H9 (cell line): ENCODE results near the gene GPR137B. TPM values are rescaled to one million over a fixed set of nuclear protein-coding genes. Genes with fewer than 3 reads are reported as not detected.

Experiments
- DNase-seq: peaks from one replicate; pipeline ENCODE4 v3.0.0-alpha.2; 2017
- H2AFZ ChIP-seq: one replicate; pipeline ENCODE4 v1.6.1; 2013; ENCODE audit warnings: mild to moderate bottlenecking, low read length, control low read depth, moderate library complexity
- H2AK5ac ChIP-seq: 2 replicates; pipeline ENCODE4 v1.6.1; 2013; ENCODE audit warnings: low read length, control low read depth, mixed read lengths; ENCODE audit not compliant: insufficient read length
- H2BK120ac ChIP-seq: one replicate; pipeline ENCODE4 v1.6.1; 2013; ENCODE audit warnings: low read depth, mild to moderate bottlenecking, low read length, control low read depth, inconsistent platforms; ENCODE audit not compliant: poor library complexity, severe bottlenecking
- H2BK12ac ChIP-seq: 2 replicates; pipeline ENCODE4 v1.6.1; 2013; ENCODE audit warnings: low read length, control low read depth, mixed read lengths, low read depth; ENCODE audit not compliant: insufficient read length
- H2BK15ac ChIP-seq: 2 replicates; pipeline ENCODE4 v1.6.1; 2013; ENCODE audit warnings: low read depth, low read length, control low read depth
- H2BK20ac ChIP-seq: one replicate; pipeline ENCODE4 v1.6.1; 2013; ENCODE audit warnings: low read depth, mild to moderate bottlenecking, low read length, control low read depth, inconsistent platforms; ENCODE audit not compliant: poor library complexity, severe bottlenecking
- H2BK5ac ChIP-seq: 2 replicates; pipeline ENCODE4 v1.6.1; 2013; ENCODE audit warnings: low read length, control low read depth, mixed read lengths; ENCODE audit not compliant: insufficient read length
- H3K14ac ChIP-seq: 2 replicates; pipeline ENCODE4 v1.6.1; 2013; ENCODE audit warnings: low read length, control low read depth; ENCODE audit not compliant: insufficient read depth
- H3K18ac ChIP-seq: 2 replicates; pipeline ENCODE4 v1.6.1; 2013; ENCODE audit warnings: low read depth, mild to moderate bottlenecking, mixed read lengths, low read length, control low read depth; ENCODE audit not compliant: insufficient read length
- H3K23ac ChIP-seq: 2 replicates; pipeline ENCODE4 v1.6.1; 2013; ENCODE audit warnings: low read length, control low read depth, mixed read lengths, low read depth; ENCODE audit not compliant: insufficient read length
- H3K23me2 ChIP-seq: 2 replicates; pipeline ENCODE4 v1.6.1; 2013; ENCODE audit warnings: low read depth, mild to moderate bottlenecking, mixed read lengths, low read length, control low read depth; ENCODE audit not compliant: insufficient read length, poor library complexity, severe bottlenecking
- H3K27ac ChIP-seq: 2 replicates; pipeline ENCODE4 v1.5.1; 2013; ENCODE audit warnings: low read length, control low read depth, mixed read lengths, low read depth; ENCODE audit not compliant: insufficient read length
- H3K27me3 ChIP-seq: 2 replicates; pipeline ENCODE4 v1.6.1; 2013; ENCODE audit warnings: low read length, control low read depth, inconsistent platforms; ENCODE audit not compliant: insufficient read depth
- H3K4ac ChIP-seq: 2 replicates; pipeline ENCODE4 v1.6.1; 2013; ENCODE audit warnings: low read depth, mild to moderate bottlenecking, control low read depth, inconsistent platforms, low read length, moderate library complexity
- H3K4me1 ChIP-seq: 2 replicates; pipeline ENCODE4 v1.6.1; 2013; ENCODE audit warnings: low read length, control low read depth, inconsistent platforms; ENCODE audit not compliant: insufficient read depth
- H3K4me2 ChIP-seq: 2 replicates; pipeline ENCODE4 v1.6.1; 2013; ENCODE audit warnings: low read length, control low read depth, mixed read lengths; ENCODE audit not compliant: insufficient read length, insufficient read depth
- H3K56ac ChIP-seq: 2 replicates; pipeline ENCODE4 v1.6.1; 2013; ENCODE audit warnings: low read depth, mild to moderate bottlenecking, mixed read lengths, low read length, control low read depth; ENCODE audit not compliant: insufficient read length
- H3K79me1 ChIP-seq: 2 replicates; pipeline ENCODE4 v1.6.1; 2013; ENCODE audit warnings: low read depth, mild to moderate bottlenecking, moderate library complexity, low read length, control low read depth, inconsistent platforms; ENCODE audit not compliant: insufficient read depth, poor library complexity, severe bottlenecking
- H3K79me2 ChIP-seq: 2 replicates; pipeline ENCODE4 v1.6.1; 2013; ENCODE audit warnings: low read length, control low read depth, inconsistent platforms; ENCODE audit not compliant: insufficient read depth
- H3K9ac ChIP-seq: 2 replicates; pipeline ENCODE4 v1.6.1; 2013; ENCODE audit warnings: low read length, control low read depth, mixed read lengths; ENCODE audit not compliant: insufficient read length; ENCODE audit errors: extremely low read depth
- H3K9me3 ChIP-seq: one replicate; pipeline ENCODE4 v1.6.1; 2013; ENCODE audit warnings: low read depth, low read length, inconsistent platforms; ENCODE audit not compliant: control insufficient read depth
- H3T11ph ChIP-seq: one replicate; pipeline ENCODE4 v1.6.1; 2013; ENCODE audit warnings: mild to moderate bottlenecking, low read length, control low read depth, inconsistent platforms
- H4K20me1 ChIP-seq: one replicate; pipeline ENCODE4 v1.6.1; 2013; ENCODE audit not compliant: control insufficient read depth, insufficient read length, insufficient read depth
- H4K5ac ChIP-seq: 2 replicates; pipeline ENCODE4 v1.6.1; 2013; ENCODE audit warnings: low read depth, mild to moderate bottlenecking, mixed read lengths, low read length, control low read depth; ENCODE audit not compliant: insufficient read length
- H4K8ac ChIP-seq: replicated peaks from 2 replicates; pipeline ENCODE4 v1.6.1; 2013; ENCODE audit warnings: low read length, control low read depth, mixed read lengths, low read depth; ENCODE audit not compliant: insufficient read length
- H4K91ac ChIP-seq: 2 replicates; pipeline ENCODE4 v1.6.1; 2013; ENCODE audit warnings: low read depth, mild to moderate bottlenecking, moderate library complexity, mixed read lengths, low read length, control low read depth; ENCODE audit not compliant: insufficient read length
- H3K27ac Mint-ChIP-seq, 3 experiments: 2 replicates in 2 of 3; 3 replicates in 1 of 3; pipeline ENCODE4 v1.8.0; 2020 to 2021; ENCODE audit warnings: mixed read lengths in 3 of 3, mild to moderate bottlenecking in 1 of 3, moderate library complexity in 1 of 3
- H3K27me3 Mint-ChIP-seq: 2 replicates; pipeline ENCODE4 v1.8.0; 2021; ENCODE audit warnings: low read depth, mild to moderate bottlenecking, moderate library complexity, mixed read lengths
- H3K36me3 Mint-ChIP-seq, 3 experiments: 2 replicates in 2 of 3; 3 replicates in 1 of 3; pipeline ENCODE4 v1.8.0; 2020 to 2021; ENCODE audit warnings: low read depth in 3 of 3, mixed read lengths in 3 of 3; ENCODE audit not compliant: insufficient read depth in 1 of 3
- H3K4me1 Mint-ChIP-seq, 2 experiments: 2 replicates each; pipeline ENCODE4 v1.8.0; 2020; ENCODE audit warnings: mixed read lengths in 2 of 2
- H3K4me3 Mint-ChIP-seq, 2 experiments: 2 replicates in 1 of 2; 3 replicates in 1 of 2; pipeline ENCODE4 v1.8.0; 2020 to 2021; ENCODE audit warnings: mild to moderate bottlenecking in 2 of 2, mixed read lengths in 2 of 2, moderate library complexity in 1 of 2
- H3K9me3 Mint-ChIP-seq, 2 experiments: 2 replicates in 1 of 2; 3 replicates in 1 of 2; pipeline ENCODE4 v1.8.0; 2020; ENCODE audit warnings: mild to moderate bottlenecking in 2 of 2, mixed read lengths in 2 of 2, moderate library complexity in 1 of 2
- CTCF ChIP-seq: fragments of 200-600 bp; sonication (generic); conservative IDR thresholded peaks from 3 replicates; pipeline ENCODE4 v1.8.0; 2021; ENCODE audit warnings: antibody characterized with exemption, mild to moderate bottlenecking
- WGBS: extraction: QIAGEN DNeasy Blood & Tissue Kit; methylation state at CpG from one replicate; pipeline ENCODE4 v1.1.7; 2013; ENCODE audit warnings: missing lambda C conversion rate, low lambda C conversion rate, mixed read lengths; ENCODE audit not compliant: insufficient read length; ENCODE audit errors: extremely low coverage; 5-methylcytosine and 5-hydroxymethylcytosine counted together
- total RNA-seq: library from RNA; stranded (reverse); gene quantifications from 2 replicates; pipeline ENCODE4 v1.2.1, GENCODE V29; 2021

The GPR137B gene
- total RNA-seq, 1 experiment from 2014 or later: 5.9 TPM

GRCh38 chr1:236103059-236103458 lies 39.3 kb upstream of the GPR137B start:
- Histone ChIP-seq H3K27me3 (no peaks in the 10 kb centered on the region; the same call in 1 of the 2 replicates), H4K5ac (no peak overlapping the region), H2AK5ac (no peak overlapping the region), H2BK20ac (no peak overlapping the region), H2BK120ac (no peak overlapping the region), H4K20me1 (no peaks in the 10 kb centered on the region), H3K23ac (no peak overlapping the region), H2BK5ac (no peak overlapping the region), H3K79me1 (no peaks in the 10 kb centered on the region), H3T11ph (no peak overlapping the region), H2BK12ac (no peak overlapping the region), H4K91ac (no peak overlapping the region), H3K23me2 (no peaks in the 10 kb centered on the region), H3K18ac (no peak overlapping the region), H3K9ac (no peak overlapping the region), H3K4me2 (no peak overlapping the region), H3K4me1 (peaks cover 2% of the 10 kb centered on the region; the same call in 1 of the 2 replicates), H3K9me3 (no peaks in the 10 kb centered on the region), H3K27ac (no peak overlapping the region), H3K56ac (no peak overlapping the region), H2AFZ (no peak overlapping the region), H2BK15ac (no peak overlapping the region), H3K79me2 (no peaks in the 10 kb centered on the region), H4K8ac (no peak overlapping the region), H3K4ac (no peak overlapping the region), H3K14ac (no peak overlapping the region)
- Mint-ChIP-seq H3K36me3 (no peaks in the 10 kb centered on the region), H3K4me1 (peaks cover 10 to 12% of the 10 kb centered on the region in 2 experiments), H3K4me3 (0 out of 5 replicates have a peak overlapping the region, but pooled peaks of 1 of the 2 experiments have one; percentile 30), H3K27me3 (peaks cover 4% of the 10 kb centered on the region), H3K9me3 (no peaks in the 10 kb centered on the region), H3K27ac (peak overlapping the region in 1 of 3 experiments; percentile 9; a peak in 2 of 7 replicates)
- DNase-seq: peak; percentile 76
- WGBS: no CpG with 5 or more reads among the region's 7 CpGs
- no peak for TF ChIP-seq CTCF
